HCT116 (cell line): ENCODE measurements around the gene GATB. TPM values are rescaled to one million over a fixed set of nuclear protein-coding genes. Genes with fewer than 3 reads are reported as not detected.

ENCODE experiments used
- ATAC-seq: fragments of 200-7000 bp; cut with Tn5 transposase; 2 replicates; pipeline ENCODE4 v1.9.1; 2020; ENCODE audit warnings: mild to moderate bottlenecking, moderate library complexity
- BruUV-seq: library from RNA; stranded (reverse); fragments of 400-500 nt; replicated peaks from 2 replicates; lab custom pipeline; 2021; lab: Mats Ljungman, UMichigan
- CTCF ChIA-PET: fragments of 300-600 bp; sonication (Branson Sonifier 250); formaldehyde crosslinking; loops from one replicate; lab custom pipeline; 2021; ENCODE audit warnings: antibody characterized with exemption; lab: Charles Lee
- POLR2A ChIA-PET: fragments of 300-600, 350-600 bp; sonication (Branson Sonifier 250); formaldehyde crosslinking; loops from one replicate; lab custom pipeline; 2021; ENCODE audit warnings: antibody characterized with exemption; lab: Charles Lee
- RAD21 ChIA-PET, 2 experiments: fragments of 300-600 bp; sonication (Branson Sonifier 250); formaldehyde crosslinking; loops; one replicate each; lab custom pipeline; 2023; ENCODE audit warnings: low total read pairs in 2 of 2; ENCODE audit not compliant: uncharacterized antibody in 2 of 2, unreplicated experiment in 2 of 2, low non-redundant PET in 1 of 2; lab: Charles Lee
- DNase-seq: peaks from one replicate; pipeline ENCODE4 v3.0.0-alpha.2; 2010; ENCODE audit warnings: low read depth, low spot score
- H2AFZ ChIP-seq: fragments of 200-600 bp; shearing (Covaris generic), sonication (generic); 2 replicates; pipeline ENCODE4 v1.6.1; 2017; ENCODE audit warnings: low read depth, mixed run types, mixed read lengths, antibody characterized with exemption, low read length; ENCODE audit not compliant: poor library complexity, severe bottlenecking
- H3K27ac ChIP-seq: 2 replicates; pipeline ENCODE4 v1.5.1; 2012; ENCODE audit warnings: low read depth, low read length
- H3K27me3 ChIP-seq: fragments of 200-600 bp; sonication (generic); 2 replicates; pipeline ENCODE4 v1.6.1; 2016; ENCODE audit warnings: mixed run types, low read length, mixed read lengths; ENCODE audit not compliant: insufficient read depth
- H3K36me3 ChIP-seq, 2 experiments: fragments of 200-500 bp in 1 of 2; fragments of 200-600 bp in 1 of 2; sonication (Bioruptor generic) in 1 of 2; sonication (generic) in 1 of 2; 2 replicates each; pipeline versions ENCODE4 v1.5.1 to v1.6.1; 2014 to 2016; ENCODE audit warnings: low read length in 2 of 2, inconsistent platforms in 1 of 2, mixed read lengths in 1 of 2, mixed run types in 1 of 2; ENCODE audit not compliant: insufficient read depth in 2 of 2, control insufficient read depth in 1 of 2
- H3K4me1 ChIP-seq, 2 experiments: fragments of 200-600 bp in 1 of 2; sonication (generic) in 1 of 2; 2 replicates each; pipeline versions ENCODE4 v1.5.1 to v1.6.1; 2012 to 2017; ENCODE audit warnings: low read length in 2 of 2, inconsistent platforms in 1 of 2, mild to moderate bottlenecking in 1 of 2, mixed read lengths in 1 of 2, mixed run types in 1 of 2, moderate library complexity in 1 of 2; ENCODE audit not compliant: insufficient read depth in 2 of 2, control insufficient read depth in 1 of 2
- H3K4me2 ChIP-seq: fragments of 200-600 bp; sonication (generic); 2 replicates; pipeline ENCODE4 v1.6.1; 2017; ENCODE audit warnings: mixed run types, low read length, mixed read lengths
- H3K4me3 ChIP-seq, 2 experiments: fragments of 200-600 bp in 1 of 2; sonication (generic) in 1 of 2; replicated peaks in 1 of 2; 2 replicates each; pipeline ENCODE4 v1.5.1; 2011 to 2016; ENCODE audit warnings: low read length in 2 of 2, control low read depth in 1 of 2, low read depth in 1 of 2, mild to moderate bottlenecking in 1 of 2, mixed read lengths in 1 of 2, mixed run types in 1 of 2
- H3K79me2 ChIP-seq: fragments of 200-600 bp; sonication (generic); 2 replicates; pipeline ENCODE4 v1.6.1; 2017; ENCODE audit warnings: mild to moderate bottlenecking, mixed run types, low read length, moderate library complexity, mixed read lengths; ENCODE audit not compliant: insufficient read depth
- H3K9ac ChIP-seq: fragments of 200-600 bp; sonication (generic); 2 replicates; pipeline ENCODE4 v1.6.1; 2016; ENCODE audit warnings: low read length, mixed read lengths
- H3K9me2 ChIP-seq: fragments of 200-600 bp; sonication (generic), shearing (Covaris generic); 2 replicates; pipeline ENCODE4 v1.6.1; 2017; ENCODE audit warnings: mixed run types, mild to moderate bottlenecking, moderate library complexity; ENCODE audit not compliant: insufficient read depth
- H3K9me3 ChIP-seq, 2 experiments: fragments of 200-500 bp in 1 of 2; fragments of 200-600 bp in 1 of 2; sonication (Bioruptor generic) in 1 of 2; sonication (generic) in 1 of 2; 2 replicates each; pipeline ENCODE4 v1.6.1; 2014 to 2017; ENCODE audit warnings: low read length in 2 of 2, mixed read lengths in 2 of 2, inconsistent platforms in 1 of 2, low read depth in 1 of 2, mild to moderate bottlenecking in 1 of 2, mixed run types in 1 of 2, moderate library complexity in 1 of 2; ENCODE audit not compliant: control insufficient read depth in 1 of 2, insufficient read depth in 1 of 2
- H4K20me1 ChIP-seq: fragments of 200-600 bp; sonication (generic), shearing (Covaris generic); 2 replicates; pipeline ENCODE4 v1.6.1; 2017; ENCODE audit warnings: mixed run types, mild to moderate bottlenecking, moderate library complexity; ENCODE audit not compliant: insufficient read depth
- EZH2phosphoT487 ChIP-seq: fragments of 200-600 bp; IDR thresholded peaks from 2 replicates; pipeline ENCODE4 v1.6.1; 2018; ENCODE audit warnings: antibody characterized with exemption, borderline replicate concordance
- SIN3A ChIP-seq: IDR thresholded peaks from 2 replicates; pipeline ENCODE4 v1.6.1; 2012; ENCODE audit warnings: low read depth
- SP1 ChIP-seq: IDR thresholded peaks from 2 replicates; pipeline ENCODE4 v1.6.1; 2012; ENCODE audit warnings: low read depth
- SRF ChIP-seq: IDR thresholded peaks from 2 replicates; pipeline ENCODE4 v1.6.1; 2012; ENCODE audit warnings: low read depth
- YY1 ChIP-seq: IDR thresholded peaks from 2 replicates; pipeline ENCODE4 v1.6.1; 2011; ENCODE audit warnings: low read length, low read depth, moderate library complexity, mild to moderate bottlenecking; ENCODE audit not compliant: insufficient replicate concordance; ENCODE audit errors: extremely low read depth
- ZFX ChIP-seq: fragments of 450-650 bp; IDR thresholded peaks from 2 replicates; pipeline ENCODE4 v1.6.1; 2017
- intact Hi-C: fragments of 100-400 bp; cut with micrococcal nuclease; formaldehyde crosslinking; loops from 2 replicates; pipeline ENCODE4 v1.10.0; 2022
- total RNA-seq: library from RNA; stranded (reverse); gene quantifications from one replicate; pipeline ENCODE4 v1.2.1, GENCODE V29; 2021; ENCODE audit not compliant: unreplicated experiment
- TF ChIP-seq, protein P1 (sequence below): IDR thresholded peaks from 2 replicates; pipeline ENCODE4 v1.6.1; 2011; ENCODE audit warnings: mild to moderate bottlenecking, low read length, moderate library complexity; ENCODE audit not compliant: insufficient replicate concordance; ENCODE audit errors: extremely low read depth

GATB gene
- total RNA-seq, 1 experiment from 2014 or later = 29.3 TPM

DNA sequence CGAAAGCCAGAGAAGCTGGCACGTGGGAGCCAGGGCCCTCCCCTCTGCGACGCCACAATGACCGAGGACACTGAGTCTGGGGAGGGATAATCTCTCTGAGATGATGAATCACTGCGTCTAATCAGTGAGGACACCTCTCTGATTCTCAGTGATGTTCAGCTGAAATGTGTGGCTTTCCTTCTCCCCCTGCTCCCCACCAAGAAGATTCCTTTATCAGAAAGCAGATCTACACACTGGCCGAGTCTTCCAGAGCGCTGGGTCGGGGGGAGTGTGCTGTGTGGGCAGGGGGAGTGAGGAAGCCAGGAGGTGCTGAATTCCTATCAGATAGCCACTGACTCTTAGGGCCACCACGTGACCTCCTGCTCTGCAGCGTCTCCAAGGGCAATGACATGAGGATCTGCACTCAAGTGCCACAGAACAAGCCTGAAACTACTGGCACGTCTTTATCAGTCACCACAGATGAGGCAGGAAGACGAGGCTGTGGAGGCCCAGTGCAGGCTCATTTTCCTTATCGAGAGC, 89.2 kb downstream of the GATB start (continued):
- TF ChIP-seq, protein P1, sequence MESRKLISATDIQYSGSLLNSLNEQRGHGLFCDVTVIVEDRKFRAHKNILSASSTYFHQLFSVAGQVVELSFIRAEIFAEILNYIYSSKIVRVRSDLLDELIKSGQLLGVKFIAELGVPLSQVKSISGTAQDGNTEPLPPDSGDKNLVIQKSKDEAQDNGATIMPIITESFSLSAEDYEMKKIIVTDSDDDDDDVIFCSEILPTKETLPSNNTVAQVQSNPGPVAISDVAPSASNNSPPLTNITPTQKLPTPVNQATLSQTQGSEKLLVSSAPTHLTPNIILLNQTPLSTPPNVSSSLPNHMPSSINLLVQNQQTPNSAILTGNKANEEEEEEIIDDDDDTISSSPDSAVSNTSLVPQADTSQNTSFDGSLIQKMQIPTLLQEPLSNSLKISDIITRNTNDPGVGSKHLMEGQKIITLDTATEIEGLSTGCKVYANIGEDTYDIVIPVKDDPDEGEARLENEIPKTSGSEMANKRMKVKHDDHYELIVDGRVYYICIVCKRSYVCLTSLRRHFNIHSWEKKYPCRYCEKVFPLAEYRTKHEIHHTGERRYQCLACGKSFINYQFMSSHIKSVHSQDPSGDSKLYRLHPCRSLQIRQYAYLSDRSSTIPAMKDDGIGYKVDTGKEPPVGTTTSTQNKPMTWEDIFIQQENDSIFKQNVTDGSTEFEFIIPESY = no peak
- no peak for TF ChIP-seq SP1

DNA sequence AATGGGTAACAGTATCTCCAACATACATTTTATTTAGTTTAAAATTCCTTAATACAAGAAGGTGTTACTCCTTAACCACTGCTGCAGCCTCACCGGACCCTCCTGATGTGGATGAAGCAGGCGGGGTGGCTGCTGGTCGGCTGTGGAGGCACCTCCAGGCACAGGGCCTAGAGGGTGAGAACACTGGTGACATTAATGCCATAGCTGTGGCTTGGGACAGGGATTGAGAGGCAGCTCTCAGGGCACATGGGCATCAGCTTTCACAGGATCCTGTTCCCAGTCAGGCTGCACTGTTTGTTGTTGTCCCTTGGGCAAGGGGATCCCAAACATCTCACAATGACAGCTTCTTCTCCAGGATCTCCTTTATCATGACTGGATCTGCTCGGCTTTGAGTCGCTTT, 90.0 kb downstream of the GATB start:
- Histone ChIP-seq H3K27ac (no peak overlapping the region), H3K4me1 (peaks cover 0 to under 1% of the 10 kb centered on the region in 2 experiments; a peak in 2 of 4 replicates), H3K27me3 (no peaks in the 10 kb centered on the region), H3K79me2 (no peaks in the 10 kb centered on the region), H3K9ac (no peak overlapping the region), H3K9me2 (no peaks in the 10 kb centered on the region), H2AFZ (no peak overlapping the region), H3K36me3 (no peaks in the 10 kb centered on the region), H4K20me1 (no peaks in the 10 kb centered on the region), H3K9me3 (no peaks in the 10 kb centered on the region), H3K4me3 (no peak overlapping the region), H3K4me2 (no peak overlapping the region)
- no peak for DNase-seq
- intact Hi-C loops = no loop called here
- no peak for ATAC-seq
- RAD21 ChIA-PET = no interaction called here
- POLR2A ChIA-PET = no interaction called here
- TF ChIP-seq, protein P1 = no peak
- no peak for TF ChIP-seq SIN3A
- TF ChIP-seq ZFX = no peak
- TF ChIP-seq YY1 = no peak
- no peak for TF ChIP-seq EZH2phosphoT487
- TF ChIP-seq SRF = no peak
- no TSS peak for BruUV-seq
- CTCF ChIA-PET = no interaction called here
